Natural killer cell (primary cell): ENCODE results near the gene TRMT1. TPM values are rescaled to one million over a fixed set of nuclear protein-coding genes. Genes with fewer than 3 reads are reported as not detected.

Experiments used
- ATAC-seq, 3 donors: fragments of 150-1000 bp in 2 of 3; fragments of 200-7000 bp in 1 of 3; cut with Tn5 transposase; 1 replicate in 1 of 3; 2 replicates in 2 of 3; pipeline ENCODE4 v1.10.0; 2021; ENCODE audit warnings: mild to moderate bottlenecking in 2 of 3, moderate library complexity in 2 of 3
- DNase-seq, 2 donors: peaks; one replicate each; pipeline versions ENCODE4 v3.0.0 to v3.0.0-alpha.2; 2013 to 2021; ENCODE audit warnings: mixed read lengths in 1 of 2
- H3K27ac ChIP-seq: one replicate; pipeline ENCODE4 v1.5.1; 2013; ENCODE audit warnings: mild to moderate bottlenecking, low read length
- H3K27me3 ChIP-seq: one replicate; pipeline ENCODE4 v1.6.1; 2013; ENCODE audit warnings: low read length; ENCODE audit not compliant: control insufficient read depth, insufficient read depth
- H3K36me3 ChIP-seq: one replicate; pipeline ENCODE4 v1.6.1; 2013; ENCODE audit warnings: low read length; ENCODE audit not compliant: control insufficient read depth, insufficient read depth
- H3K4me1 ChIP-seq: one replicate; pipeline ENCODE4 v1.6.1; 2013; ENCODE audit warnings: low read length; ENCODE audit not compliant: control insufficient read depth, insufficient read depth
- H3K4me3 ChIP-seq: one replicate; pipeline ENCODE4 v1.5.1; 2013; ENCODE audit warnings: low read length
- H3K9me3 ChIP-seq: one replicate; pipeline ENCODE4 v1.6.1; 2013; ENCODE audit warnings: low read length; ENCODE audit not compliant: control insufficient read depth, insufficient read depth
- H3K27ac Mint-ChIP-seq, 2 donors: one replicate each; pipeline ENCODE4 v1.8.0; 2022; ENCODE audit warnings: mild to moderate bottlenecking in 2 of 2, mixed read lengths in 2 of 2, moderate library complexity in 1 of 2
- H3K27me3 Mint-ChIP-seq, 2 donors: one replicate each; pipeline ENCODE4 v1.8.0; 2022; ENCODE audit warnings: low read depth in 2 of 2, mixed read lengths in 2 of 2
- H3K36me3 Mint-ChIP-seq: one replicate; pipeline ENCODE4 v1.8.0; 2022; ENCODE audit warnings: mixed read lengths
- H3K4me1 Mint-ChIP-seq, 2 donors: one replicate each; pipeline ENCODE4 v1.8.0; 2022; ENCODE audit warnings: mixed read lengths in 2 of 2
- H3K4me3 Mint-ChIP-seq: one replicate; pipeline ENCODE4 v1.8.0; 2022; ENCODE audit warnings: mild to moderate bottlenecking, moderate library complexity, mixed read lengths
- H3K9me3 Mint-ChIP-seq, 2 donors: one replicate each; pipeline ENCODE4 v1.8.0; 2022; ENCODE audit warnings: mixed read lengths in 2 of 2
- CTCF ChIP-seq: fragments of 200-600 bp; IDR thresholded peaks from one replicate; pipeline ENCODE4 v1.8.0; 2022; ENCODE audit warnings: antibody characterized with exemption
- WGBS: methylation state at CpG from one replicate; pipeline ENCODE4 v1.1.7; 2013; ENCODE audit warnings: missing lambda C conversion rate; ENCODE audit not compliant: insufficient coverage; 5-methylcytosine and 5-hydroxymethylcytosine counted together
- intact Hi-C: fragments of 100-400 bp; cut with micrococcal nuclease; formaldehyde crosslinking; loops from one replicate; pipeline ENCODE4 v1.14.2; 2022
- total RNA-seq, 4 donors: library from RNA; stranded (reverse); fragments of 120-200 nt in 1 of 4; gene quantifications; one replicate each; pipeline versions ENCODE4 v1.2.3 to v1.2.4, GENCODE V29; 2013 to 2022

Gene TRMT1
- total RNA-seq, 3 donors from 2014 or later (not counting 1 experiment from before 2014, with no cell fraction given) = 33.8 to 48.5 (median 42.2) TPM

- 82% methylated on average over 9 of the region's 9 CpGs for WGBS
- Histone ChIP-seq H3K4me3 (no peak overlapping the region), H3K36me3 (no peaks in the 10 kb centered on the region), H3K27ac (no peak overlapping the region), H3K4me1 (no peaks in the 10 kb centered on the region), H3K27me3 (no peaks in the 10 kb centered on the region), H3K9me3 (no peaks in the 10 kb centered on the region)
- DNase-seq (no peak), ATAC-seq (no peak)
- intact Hi-C loops = no loop called here
- no peak overlapping the region for H3K4me3 Mint-ChIP-seq
- TF ChIP-seq CTCF = no peak
- peaks cover 8 to 16% of the 10 kb centered on the region in 2 donors for H3K27me3 Mint-ChIP-seq
- no peaks in the 10 kb centered on the region for H3K4me1 Mint-ChIP-seq
- no peaks in the 10 kb centered on the region for H3K36me3 Mint-ChIP-seq
- H3K9me3 Mint-ChIP-seq = no peaks in the 10 kb centered on the region
- H3K27ac Mint-ChIP-seq = no peak overlapping the region
Observed at GRCh38 chr19:13072188-13072908, 44.2 kb downstream of the TRMT1 start.

- 40% methylated on average over 6 of the region's 9 CpGs for WGBS
- no peak for ATAC-seq
- no peaks in the 10 kb centered on the region for H3K27me3 ChIP-seq
- H3K36me3 Mint-ChIP-seq = no peaks in the 10 kb centered on the region
- H3K4me3 Mint-ChIP-seq = no peak overlapping the region
- no peak overlapping the region for H3K27ac ChIP-seq
- no peaks in the 10 kb centered on the region for H3K4me1 Mint-ChIP-seq
- H3K4me3 ChIP-seq = no peak overlapping the region
- no peaks in the 10 kb centered on the region for H3K9me3 ChIP-seq
- H3K4me1 ChIP-seq = no peaks in the 10 kb centered on the region
- no peak for TF ChIP-seq CTCF
- DNase-seq = no peak
- H3K27me3 Mint-ChIP-seq = peaks cover 8 to 13% of the 10 kb centered on the region in 2 donors
- H3K27ac Mint-ChIP-seq = no peak overlapping the region
- H3K9me3 Mint-ChIP-seq = no peaks in the 10 kb centered on the region
- H3K36me3 ChIP-seq = no peaks in the 10 kb centered on the region
- intact Hi-C loops = no loop called here
Observed at GRCh38 chr19:13071444-13072187, 44.9 kb downstream of the TRMT1 start.

GRCh38 chr19:13070425-13071140 is 46.0 kb downstream of the TRMT1 start:
- Histone ChIP-seq H3K4me3 (no peak overlapping the region), H3K9me3 (no peaks in the 10 kb centered on the region), H3K27ac (no peak overlapping the region), H3K36me3 (no peaks in the 10 kb centered on the region), H3K27me3 (no peaks in the 10 kb centered on the region), H3K4me1 (no peaks in the 10 kb centered on the region)
- TF ChIP-seq CTCF = no peak
- DNase-seq (no peak), ATAC-seq (no peak)
- H3K27ac Mint-ChIP-seq = no peak overlapping the region
- H3K27me3 Mint-ChIP-seq = peaks cover 8 to 13% of the 10 kb centered on the region in 2 donors
- no peaks in the 10 kb centered on the region for H3K36me3 Mint-ChIP-seq
- intact Hi-C loops = no loop called here
- H3K4me1 Mint-ChIP-seq = no peaks in the 10 kb centered on the region
- H3K4me3 Mint-ChIP-seq = no peak overlapping the region
- no peaks in the 10 kb centered on the region for H3K9me3 Mint-ChIP-seq
- WGBS = 91% methylated on average over 32 of the region's 32 CpGs
